Upper lobe of right lung (tissue), 1 donor: ENCODE data around the gene ELF5. TPM values are rescaled to one million over a fixed set of nuclear protein-coding genes. Genes with fewer than 3 reads are reported as not detected.
A peak's percentile ranks its signal among the peaks of the same experiment; 100 is the strongest.

ENCODE experiments used
- ATAC-seq: fragments of 200-7000 bp; cut with Tn5 transposase; one replicate; pipeline ENCODE4 v1.9.1; 2020; ENCODE audit warnings: mild to moderate bottlenecking, moderate library complexity
- DNase-seq: peaks from one replicate; pipeline ENCODE4 v3.0.0-alpha.2; 2020
- H3K27ac ChIP-seq: fragments of 200-600 bp; one replicate; pipeline ENCODE4 v1.8.0; 2022
- H3K27me3 ChIP-seq: fragments of 200-600 bp; one replicate; pipeline ENCODE4 v1.8.0; 2022; ENCODE audit warnings: mild to moderate bottlenecking
- H3K36me3 ChIP-seq: fragments of 200-600 bp; one replicate; pipeline ENCODE4 v1.8.0; 2022
- H3K4me1 ChIP-seq: fragments of 200-600 bp; one replicate; pipeline ENCODE4 v1.8.0; 2022
- H3K4me3 ChIP-seq: fragments of 200-600 bp; one replicate; pipeline ENCODE4 v1.8.0; 2022; ENCODE audit warnings: mild to moderate bottlenecking
- H3K9me3 ChIP-seq: fragments of 200-600 bp; one replicate; pipeline ENCODE4 v1.8.0; 2022
- CTCF ChIP-seq: fragments of 200-600 bp; IDR thresholded peaks from one replicate; pipeline ENCODE4 v1.8.0; 2022; ENCODE audit warnings: antibody characterized with exemption
- intact Hi-C: fragments of 100-400 bp; cut with DNase I; formaldehyde crosslinking; loops from one replicate; pipeline ENCODE4 v1.11.0; 2022
- total RNA-seq: library from RNA; stranded (reverse); fragmentation: NEBNext Ultra II Directional; extraction: Animal tissue kit (Norgen Biotek cat#: 25700); gene quantifications from one replicate; pipeline ENCODE4 v1.2.1, GENCODE V29; 2021
- donor health status: DM: no; HTN: yes; CAD: no; lungs with severe emphysema.

ELF5 gene
- total RNA-seq, 1 donor from 2014 or later: 10.7 TPM

GRCh38 chr11:34438529-34439507 lies 74.8 kb downstream of the ELF5 start, which contains the start of gene CAT:
Gene CAT, plus strand, starts transcription at chr11:34438934. Its CDS starts 80 bp downstream, at chr11:34439014.
- intact Hi-C loops: no loop called here
- Histone ChIP-seq H3K27ac (peak within 1 kb of the TSS; percentile 97), H3K36me3 (no peaks in the 10 kb centered on the region), H3K9me3 (no peaks in the 10 kb centered on the region), H3K27me3 (no peaks in the 10 kb centered on the region), H3K4me1 (peaks cover 45% of the 10 kb centered on the region), H3K4me3 (peak within 1 kb of the TSS; percentile 75)
- TF ChIP-seq CTCF: no peak
- ATAC-seq (peak; percentile 98), DNase-seq (peak; percentile 99)

- no peak for TF ChIP-seq CTCF
- intact Hi-C loops: no loop called here
Observed at GRCh38 chr11:34437224-34438125, 76.1 kb downstream of the ELF5 start.

GRCh38 chr11:34433899-34434298 lies 79.7 kb downstream of the ELF5 start:
- ATAC-seq: no peak
- no peak overlapping the region for H3K27ac ChIP-seq

More at GRCh38 chr11:34437224-34438125, 76.1 kb downstream of the ELF5 start:
- H3K27me3 ChIP-seq: no peaks in the 10 kb centered on the region
- DNase-seq (no peak), ATAC-seq (no peak)
- no peaks in the 10 kb centered on the region for H3K9me3 ChIP-seq
- H3K4me1 ChIP-seq: peaks cover 35% of the 10 kb centered on the region
- peak overlapping the region; percentile 97 for H3K27ac ChIP-seq
- no peaks in the 10 kb centered on the region for H3K36me3 ChIP-seq
- H3K4me3 ChIP-seq: peak overlapping the region; percentile 75

GRCh38 chr11:34432822-34433221 lies 80.8 kb downstream of the ELF5 start:
- no peak for DNase-seq
- peak overlapping the region; percentile 18 for H3K27ac ChIP-seq
- ATAC-seq: peak; percentile 64
- TF ChIP-seq CTCF: no peak
- intact Hi-C loops: no loop called here
- H3K27me3 ChIP-seq: no peaks in the 10 kb centered on the region
- H3K36me3 ChIP-seq: no peaks in the 10 kb centered on the region
- no peaks in the 10 kb centered on the region for H3K9me3 ChIP-seq
- H3K4me1 ChIP-seq: peaks cover 10% of the 10 kb centered on the region
- no peak overlapping the region for H3K4me3 ChIP-seq

More at GRCh38 chr11:34433899-34434298, 79.7 kb downstream of the ELF5 start:
- H3K4me1 ChIP-seq: peaks cover 10% of the 10 kb centered on the region
- no peak for TF ChIP-seq CTCF
- H3K9me3 ChIP-seq: no peaks in the 10 kb centered on the region
- H3K27me3 ChIP-seq: no peaks in the 10 kb centered on the region
- no peaks in the 10 kb centered on the region for H3K36me3 ChIP-seq
- DNase-seq: no peak
- intact Hi-C loops: no loop called here
- no peak overlapping the region for H3K4me3 ChIP-seq

- Histone ChIP-seq H3K4me1 (peaks cover 8% of the 10 kb centered on the region), H3K4me3 (no peak overlapping the region), H3K36me3 (no peaks in the 10 kb centered on the region), H3K9me3 (no peaks in the 10 kb centered on the region), H3K27me3 (no peaks in the 10 kb centered on the region), H3K27ac (no peak overlapping the region)
- intact Hi-C loops: no loop called here
- TF ChIP-seq CTCF: no peak
- DNase-seq: no peak
- ATAC-seq: peak; percentile 57
Observed at GRCh38 chr11:34431979-34432378, 81.6 kb downstream of the ELF5 start.
